Stimulated activated CD8-positive, alpha-beta memory T cell treated with anti-CD3 and anti-CD28 coated beads, Interleukin-15, amount 100 ng/mL, for 1 hour (primary cell): Measurements from ENCODE around the gene LCE2A.
"Not testable (repeated sequence)": the region's sequence is repeated elsewhere in the genome, so short reads cannot be mapped to it uniquely, and the experiment has no call there.

ENCODE experiments used
- DNase-seq: peaks from one replicate; pipeline ENCODE4 v3.0.0-alpha.2; 2020; ENCODE audit warnings: low read depth

LCE2A gene

GRCh38 chr1:152697701-152698600 lies at the start of gene LCE2A:
Gene LCE2A (plus strand): TSS chr1:152698345. CDS start chr1:152698902, 557 bp downstream.
- no peak for DNase-seq

- no peak for DNase-seq
Measured at GRCh38 chr1:152654110-152654509, 44.0 kb upstream of the LCE2A start.

- DNase-seq, result no peak
Measured at GRCh38 chr1:152656459-152656858, 41.7 kb upstream of the LCE2A start.

GRCh38 chr1:152657677-152658076 lies 40.5 kb upstream of the LCE2A start:
- no peak for DNase-seq

- no peak for DNase-seq
Measured at GRCh38 chr1:152658649-152659048, 39.5 kb upstream of the LCE2A start.

GRCh38 chr1:152663098-152663497 lies 35.0 kb upstream of the LCE2A start, which contains the start of gene LCE2D:
Gene LCE2D (plus strand): TSS chr1:152663380. CDS start chr1:152664106, 726 bp downstream.
- DNase-seq, result no peak

GRCh38 chr1:152666171-152666570 lies 32.0 kb upstream of the LCE2A start:
- DNase-seq, result not testable (repeated sequence)

- DNase-seq, result no peak
Measured at GRCh38 chr1:152667648-152668047, 30.5 kb upstream of the LCE2A start.

GRCh38 chr1:152673016-152673415 lies 25.1 kb upstream of the LCE2A start:
- no peak for DNase-seq

GRCh38 chr1:152674983-152675382 lies 23.2 kb upstream of the LCE2A start, which contains the start of gene LCE2C:
Gene LCE2C (plus strand): TSS chr1:152675279. CDS start chr1:152676016, 737 bp downstream.
- DNase-seq, result not testable (repeated sequence)

GRCh38 chr1:152679459-152679858 lies 18.7 kb upstream of the LCE2A start:
- DNase-seq, result no peak

- no peak for DNase-seq
Measured at GRCh38 chr1:152681616-152682015, 16.5 kb upstream of the LCE2A start.

GRCh38 chr1:152683846-152684245 lies 14.3 kb upstream of the LCE2A start:
- DNase-seq, result no peak

GRCh38 chr1:152685823-152686222 lies 12.3 kb upstream of the LCE2A start, which contains the start of gene LCE2B:
Gene LCE2B (plus strand): TSS chr1:152686123. CDS start chr1:152686844, 721 bp downstream.
- DNase-seq, result not testable (repeated sequence)

GRCh38 chr1:152699746-152700145 lies 1.6 kb downstream of the LCE2A start:
- no peak for DNase-seq

- DNase-seq, result no peak
Measured at GRCh38 chr1:152707860-152708259, 9.7 kb downstream of the LCE2A start, which contains the start of gene LCE4A. Gene LCE4A (plus strand): TSS chr1:152708160. CDS start chr1:152709076, 916 bp downstream.

- DNase-seq, result no peak
Measured at GRCh38 chr1:152718238-152718637, 20.1 kb downstream of the LCE2A start.

- no peak for DNase-seq
Measured at GRCh38 chr1:152725261-152725660, 27.1 kb downstream of the LCE2A start.

- no peak for DNase-seq
Measured at GRCh38 chr1:152728986-152729385, 30.8 kb downstream of the LCE2A start.

GRCh38 chr1:152735648-152736047 lies 37.5 kb downstream of the LCE2A start:
- DNase-seq, result no peak

- no peak for DNase-seq
Measured at GRCh38 chr1:152737997-152738396, 39.9 kb downstream of the LCE2A start.

GRCh38 chr1:152739841-152740240 lies 41.7 kb downstream of the LCE2A start:
- no peak for DNase-seq

GRCh38 chr1:152741656-152742055 lies 43.5 kb downstream of the LCE2A start:
- DNase-seq, result no peak
